Measurements from ENCODE around the gene MRPL9. TPM values are rescaled to one million over a fixed set of nuclear protein-coding genes. Genes with fewer than 3 reads are reported as not detected.
"Not testable (repeated sequence)": the region's sequence is repeated elsewhere in the genome, so short reads cannot be mapped to it uniquely, and the experiment has no call there.

MRPL9 gene
- polyA plus RNA-seq, 3 donors = 35.4 to 63.3 (median 63.1) TPM

DNA sequence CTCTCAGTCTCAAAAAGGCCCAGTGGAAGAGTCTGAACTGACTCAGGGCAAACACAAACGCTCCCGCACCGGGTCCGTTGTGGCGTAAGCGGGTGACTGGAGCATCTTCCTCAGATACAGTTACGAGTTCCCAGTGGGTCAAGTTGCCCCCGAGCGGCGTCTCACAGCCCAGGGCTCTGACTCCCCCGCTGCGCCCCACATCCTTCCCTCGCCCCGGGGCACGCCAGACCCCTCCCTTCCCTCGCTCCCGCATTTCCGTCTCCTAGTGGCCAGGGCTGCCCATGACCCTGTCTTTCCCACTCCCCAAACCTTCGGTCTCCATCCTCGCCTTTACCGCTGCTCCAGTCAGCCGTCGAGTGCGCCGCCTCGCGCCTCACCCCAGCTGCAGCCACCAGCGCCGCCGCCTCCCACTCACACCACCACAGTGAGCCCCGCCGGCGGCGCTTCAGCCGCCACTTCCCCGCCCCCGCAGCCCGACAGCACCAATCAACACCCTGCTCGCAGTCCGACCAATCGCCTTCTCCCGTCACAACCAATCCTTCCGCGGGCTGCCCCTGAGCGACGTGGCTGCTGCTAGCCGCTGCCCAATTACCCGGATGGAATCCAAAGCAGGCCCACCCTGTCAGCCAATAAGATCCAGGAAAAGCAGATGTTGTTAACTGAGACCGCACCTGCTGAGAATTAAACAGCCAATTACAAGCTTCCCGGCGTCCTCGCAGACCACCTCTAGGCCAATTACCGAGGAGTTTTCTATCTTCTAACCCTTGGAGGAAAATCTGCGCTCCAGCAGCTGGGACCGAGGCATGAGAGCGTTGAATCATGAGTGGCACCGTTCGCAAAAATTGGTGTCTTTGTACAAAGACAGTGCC is 27.0 kb upstream of the MRPL9 start, which contains the start of gene TDRKH:
Gene TDRKH (minus strand): TSS at position 430 of the 869 bp plus-strand sequence. CDS start 7,478 bp downstream, outside the sequence.
- H3K27ac ChIP-seq (ENCODE audit: low read depth, low read length) = no peak within 1 kb of the TSS
- 0 to 1% (median 0%) methylated on average over 58 of the region's 58 CpGs for WGBS, 3 donors

- no peak overlapping the region for H3K27ac ChIP-seq (ENCODE audit: low read depth, low read length)
- 90 to 94% (median 91%) methylated on average over 3 of the region's 3 CpGs for WGBS, 3 donors
Measured at GRCh38 chr1:151787689-151788088, 24.4 kb upstream of the MRPL9 start.

- no peak overlapping the region for H3K27ac ChIP-seq (ENCODE audit: low read depth, low read length)
- WGBS, 3 donors = 47 to 83% (median 59%) methylated on average over 2 of the region's 2 CpGs
Measured at GRCh38 chr1:151783796-151784195, 20.5 kb upstream of the MRPL9 start.

GRCh38 chr1:151782741-151783140 is 19.4 kb upstream of the MRPL9 start:
- WGBS, 3 donors = 90 to 95% (median 93%) methylated on average over 3 of the region's 3 CpGs
- H3K27ac ChIP-seq (ENCODE audit: low read depth, low read length) = no peak overlapping the region

DNA sequence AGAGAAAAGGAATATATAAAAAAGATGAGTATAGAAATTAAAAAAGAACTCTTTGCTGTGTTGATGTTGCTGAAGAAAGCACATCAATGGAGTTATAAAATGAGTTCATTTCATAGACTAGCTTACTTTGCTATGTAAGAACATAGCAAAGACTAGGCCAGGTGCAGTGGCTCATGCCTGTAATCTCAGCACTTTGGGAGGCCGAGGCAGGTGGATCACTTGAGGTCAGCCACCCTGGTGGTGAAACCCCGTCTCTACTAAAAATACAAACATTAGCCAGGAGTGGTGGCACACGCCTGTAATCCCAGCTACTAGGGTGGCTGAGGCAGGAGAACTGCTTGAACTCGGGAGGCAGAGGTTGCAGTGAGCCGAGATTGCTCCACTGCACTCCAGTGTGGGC is 18.7 kb upstream of the MRPL9 start:
- not testable (repeated sequence) for H3K27ac ChIP-seq (ENCODE audit: low read depth, low read length)
- 80 to 87% (median 86%) methylated on average over 5 of the region's 5 CpGs for WGBS, 3 donors

DNA sequence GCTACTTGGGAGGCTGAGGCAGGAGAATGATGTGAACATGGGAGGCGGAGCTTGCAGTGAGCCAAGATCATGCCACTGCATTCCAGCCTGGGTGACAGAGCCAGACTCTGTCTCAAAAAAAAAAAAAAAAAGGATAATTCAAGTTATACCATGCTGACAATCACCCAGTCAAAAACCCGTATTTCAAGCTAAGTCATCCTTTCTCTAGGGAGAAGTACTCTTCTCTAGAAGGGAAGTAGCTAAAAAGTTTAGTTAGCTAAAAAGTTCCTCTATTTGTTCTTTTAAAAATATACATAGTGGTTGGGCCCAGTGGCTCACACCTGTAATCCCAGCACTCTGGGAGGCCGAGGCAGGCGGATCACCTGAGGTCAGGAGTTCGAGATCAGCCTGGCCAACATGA is 17.4 kb upstream of the MRPL9 start:
- 82 to 96% (median 89%) methylated on average over 5 of the region's 5 CpGs for WGBS, 3 donors
- H3K27ac ChIP-seq (ENCODE audit: low read depth, low read length) = not testable (repeated sequence)

DNA sequence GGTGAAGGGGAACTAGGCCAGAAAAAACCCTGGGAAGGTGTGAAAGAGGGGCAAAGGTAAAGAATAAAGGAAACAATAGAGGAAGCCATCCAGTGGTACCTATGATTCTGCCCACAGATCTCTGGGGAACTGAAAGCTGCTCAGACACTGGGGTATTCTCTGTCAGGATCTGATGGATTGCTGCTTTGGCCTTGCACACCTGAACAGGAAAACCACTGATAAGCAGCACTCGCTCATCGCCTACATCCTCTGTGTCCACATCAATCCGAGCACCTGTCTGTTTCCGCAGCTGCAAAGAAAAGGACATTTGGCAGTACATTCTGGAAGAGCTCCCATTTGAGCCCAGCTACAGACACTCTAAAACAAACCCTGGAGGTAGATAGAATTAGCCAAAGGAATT is 16.6 kb upstream of the MRPL9 start:
- WGBS, 3 donors = 77 to 84% (median 84%) methylated on average over 4 of the region's 4 CpGs

DNA sequence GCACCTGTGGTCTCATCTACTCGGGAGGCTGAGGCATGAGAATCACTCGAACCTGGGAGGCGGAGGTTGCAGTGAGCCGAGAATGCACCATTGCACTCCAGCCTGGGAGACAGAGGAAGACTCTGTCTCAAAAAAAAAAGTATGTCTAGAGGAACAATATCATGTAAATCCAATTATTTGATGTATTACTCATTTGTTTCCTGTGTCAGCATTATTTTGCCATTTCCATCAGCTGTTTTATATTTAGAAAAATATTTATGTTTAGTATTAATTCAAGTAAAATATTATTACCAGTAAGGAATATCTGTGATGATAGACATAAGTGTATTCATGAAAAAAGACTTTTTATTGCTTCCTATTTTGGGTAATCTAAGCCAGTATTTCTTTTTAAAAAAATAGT is 14.0 kb upstream of the MRPL9 start:
- WGBS, 3 donors = 73 to 96% (median 95%) methylated on average over 4 of the region's 4 CpGs
- no peak overlapping the region for H3K27ac ChIP-seq (ENCODE audit: low read depth, low read length)

More for the DNA sequence above, 16.6 kb upstream of the MRPL9 start:
- H3K27ac ChIP-seq (ENCODE audit: low read depth, low read length) = no peak overlapping the region

DNA sequence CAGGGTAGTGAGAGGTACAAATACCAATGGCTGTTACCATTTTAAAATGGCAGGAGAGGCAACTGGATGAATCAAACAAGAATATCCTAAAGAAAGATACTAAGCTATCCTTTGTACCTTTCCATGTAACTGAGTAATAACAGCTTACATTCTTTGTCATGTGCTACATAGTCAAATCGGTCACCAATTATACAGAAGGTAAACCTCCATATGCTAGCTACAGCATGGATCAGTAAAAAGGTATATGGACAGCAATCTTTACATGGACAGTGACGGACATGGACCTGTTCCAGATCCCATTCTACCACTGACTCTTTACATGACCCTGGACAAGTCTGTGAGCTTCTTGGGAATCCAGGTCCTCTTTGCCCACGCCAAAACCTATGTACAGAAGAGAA is 13.4 kb upstream of the MRPL9 start:
- no peak overlapping the region for H3K27ac ChIP-seq (ENCODE audit: low read depth, low read length)
- 77 to 94% (median 79%) methylated on average over 3 of the region's 3 CpGs for WGBS, 3 donors

DNA sequence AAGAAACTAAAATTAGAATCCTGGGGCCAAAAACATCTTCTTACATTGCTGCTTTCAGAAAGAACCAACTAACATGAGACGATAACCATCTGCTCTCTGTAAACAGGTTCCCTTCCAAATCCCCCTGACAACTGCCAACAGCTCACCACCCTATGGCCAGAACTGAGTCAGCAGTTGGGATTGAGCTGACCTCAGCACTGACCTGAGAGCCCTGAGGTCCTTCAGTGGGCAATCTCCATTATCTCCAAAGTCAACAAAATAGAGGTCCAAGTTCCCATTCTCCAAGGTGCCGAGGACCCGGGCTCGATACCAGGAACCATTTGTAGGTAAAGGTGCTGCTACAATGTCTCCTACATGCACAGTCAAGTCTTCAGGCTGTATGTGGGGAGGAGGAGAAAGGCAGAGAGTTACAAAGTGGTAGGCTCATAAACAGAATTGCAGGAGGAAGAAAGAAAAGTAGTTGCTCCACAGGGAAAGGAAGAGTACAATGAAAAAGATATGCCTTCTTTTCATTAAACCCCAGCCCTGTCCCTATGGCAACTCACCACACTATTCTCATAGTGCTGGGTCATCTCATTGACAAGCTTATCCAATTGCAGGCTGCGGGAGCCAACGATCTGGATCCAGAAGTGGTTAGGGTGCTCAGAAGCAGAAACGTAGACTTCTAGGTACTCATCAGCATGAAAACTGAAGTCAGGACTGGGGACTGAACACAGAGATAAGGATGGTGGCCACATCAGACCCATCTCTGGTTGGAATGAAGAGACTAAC is 12.8 kb upstream of the MRPL9 start:
- no peak overlapping the region for H3K27ac ChIP-seq (ENCODE audit: low read depth, low read length)
- WGBS, 3 donors = 87 to 97% (median 95%) methylated on average over 7 of the region's 7 CpGs

GRCh38 chr1:151774256-151774922 is 11.1 kb upstream of the MRPL9 start:
- 66 to 78% (median 68%) methylated on average over 3 of the region's 3 CpGs for WGBS, 3 donors
- H3K27ac ChIP-seq (ENCODE audit: low read depth, low read length) = no peak overlapping the region

- WGBS, 3 donors = 75 to 86% (median 81%) methylated on average over 5 of the region's 5 CpGs
Measured at GRCh38 chr1:151773702-151774101, 10.4 kb upstream of the MRPL9 start.

DNA sequence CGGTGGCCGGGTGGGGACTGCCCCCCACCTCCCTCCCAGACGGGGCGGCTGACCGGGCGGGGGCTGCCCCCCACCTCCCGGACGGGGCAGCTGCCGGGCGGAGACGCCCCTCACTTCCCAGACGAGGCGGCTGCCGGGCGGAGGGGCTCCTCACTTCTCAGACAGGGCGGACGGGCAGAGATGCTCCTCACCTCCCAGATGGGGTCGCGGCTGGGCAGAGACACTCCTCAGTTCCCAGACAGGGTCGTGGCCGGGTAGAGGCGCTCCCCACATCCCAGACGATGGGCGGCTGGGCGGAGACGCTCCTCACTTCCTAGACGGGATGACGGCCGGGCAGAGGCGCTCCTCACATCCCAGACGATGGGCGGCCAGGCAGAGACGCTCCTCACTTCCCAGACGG is 6.0 kb upstream of the MRPL9 start:
- WGBS, 3 donors = 87 to 94% (median 94%) methylated on average over 17 to 33 of the region's 34 CpGs
- not testable (repeated sequence) for H3K27ac ChIP-seq (ENCODE audit: low read depth, low read length)

More at GRCh38 chr1:151773702-151774101, 10.4 kb upstream of the MRPL9 start:
- no peak overlapping the region for H3K27ac ChIP-seq (ENCODE audit: low read depth, low read length)

DNA sequence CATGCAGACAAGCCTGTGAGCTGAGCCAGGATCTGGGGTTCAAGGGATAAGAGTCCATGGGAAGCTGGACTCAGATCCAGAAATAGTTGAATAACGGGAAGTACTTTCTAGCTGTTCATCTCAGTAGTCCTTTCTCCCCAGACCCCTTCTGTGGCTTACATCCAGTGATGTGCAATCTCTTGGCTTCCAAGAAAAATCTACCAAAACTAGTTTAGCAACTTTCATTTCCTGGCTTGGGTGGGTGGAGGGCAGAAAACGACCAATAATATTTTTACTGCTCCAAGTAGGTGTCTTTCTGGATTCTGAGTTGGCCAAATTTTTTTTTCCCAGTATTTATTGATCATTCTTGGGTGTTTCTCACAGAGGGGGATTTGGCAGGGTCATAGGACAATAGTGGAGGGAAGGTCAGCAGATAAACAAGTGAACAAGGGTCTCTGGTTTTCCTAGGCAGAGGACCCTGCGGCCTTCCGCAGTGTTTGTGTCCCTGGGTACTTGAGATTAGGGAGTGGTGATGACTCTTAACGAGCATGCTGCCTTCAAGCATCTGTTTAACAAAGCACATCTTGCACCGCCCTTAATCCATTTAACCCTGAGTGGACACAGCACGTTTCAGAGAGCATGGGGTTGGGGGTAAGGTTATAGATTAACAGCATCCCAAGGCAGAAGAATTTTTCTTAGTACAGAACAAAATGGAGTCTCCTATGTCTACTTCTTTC is 5.2 kb upstream of the MRPL9 start:
- not testable (repeated sequence) for H3K27ac ChIP-seq (ENCODE audit: low read depth, low read length)
- WGBS, 3 donors = 28 to 33% (median 33%) methylated on average over 2 of the region's 7 CpGs

DNA sequence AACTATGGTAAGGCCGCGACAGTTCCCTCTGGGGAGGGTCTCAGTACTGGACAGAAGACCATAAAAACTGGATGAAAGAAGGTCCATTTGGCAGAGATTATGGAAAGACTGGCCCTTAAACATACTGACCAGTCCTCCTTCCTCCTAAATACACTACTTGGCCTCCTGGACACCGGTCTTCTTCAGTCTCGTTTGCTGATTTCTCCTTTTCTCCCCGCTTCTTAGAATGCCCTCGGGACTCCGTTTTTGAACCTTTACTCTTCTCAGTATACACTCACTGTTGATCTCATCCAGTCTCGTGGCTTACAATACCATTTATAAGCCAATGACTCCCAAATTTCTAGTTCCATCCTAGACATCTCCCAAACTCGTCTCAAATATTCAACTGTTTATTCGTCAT is 694 bp upstream of the MRPL9 start:
- 44 to 60% (median 56%) methylated on average over 10 of the region's 10 CpGs for WGBS, 3 donors
- no peak overlapping the region for H3K27ac ChIP-seq (ENCODE audit: low read depth, low read length)

- H3K27ac ChIP-seq (ENCODE audit: low read depth, low read length) = no peak overlapping the region
- 81 to 96% (median 94%) methylated on average over 7 of the region's 7 CpGs for WGBS, 3 donors
Measured at GRCh38 chr1:151760597-151761385, 2.5 kb downstream of the MRPL9 start.

GRCh38 chr1:151759241-151759640 is 4.1 kb downstream of the MRPL9 start:
- no peak overlapping the region for H3K27ac ChIP-seq (ENCODE audit: low read depth, low read length)

GRCh38 chr1:151756291-151756690 is 7.0 kb downstream of the MRPL9 start:
- 55 to 93% (median 63%) methylated on average over 1 of the region's 1 CpG for WGBS, 3 donors
- no peak overlapping the region for H3K27ac ChIP-seq (ENCODE audit: low read depth, low read length)
